ENCODE results near the gene NMNAT2.
"Not testable (repeated sequence)": the region's sequence is repeated elsewhere in the genome, so short reads cannot be mapped to it uniquely, and the experiment has no call there.

NMNAT2 gene

GRCh38 chr1:183418696-183419095, 516 bp upstream of the NMNAT2 start:
- DNase-seq (ENCODE audit: low read depth): no peak

GRCh38 chr1:183416850-183417771, 1.1 kb downstream of the NMNAT2 start:
- DNase-seq (ENCODE audit: low read depth): peak; percentile 37

DNA sequence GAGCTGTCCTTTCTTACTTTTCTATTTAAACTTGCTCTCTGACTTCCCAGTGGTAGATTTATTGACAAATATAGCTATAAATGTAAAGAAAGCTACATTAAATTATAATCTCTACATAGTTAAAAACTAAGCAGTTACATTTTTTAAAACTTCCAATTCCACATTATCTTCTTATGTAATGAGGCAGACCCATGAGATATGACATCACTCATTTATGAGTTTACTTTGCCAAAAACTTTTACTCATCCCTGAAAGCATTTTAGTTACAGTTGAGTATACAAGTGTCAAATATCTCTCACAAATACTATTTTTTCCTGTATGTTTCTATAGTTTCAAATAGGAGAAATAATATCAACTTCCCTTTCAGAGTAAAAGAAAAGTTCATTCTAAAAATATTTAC, 3.8 kb downstream of the NMNAT2 start:
- DNase-seq (ENCODE audit: low read depth): no peak

- DNase-seq (ENCODE audit: low read depth): no peak
These were observed 7.1 kb downstream of the NMNAT2 start for GRCh38 chr1:183411091-183411490.

- no peak for DNase-seq (ENCODE audit: low read depth)
These were observed 10.2 kb downstream of the NMNAT2 start for GRCh38 chr1:183407961-183408360.

- no peak for DNase-seq (ENCODE audit: low read depth)
These were observed 10.7 kb downstream of the NMNAT2 start for GRCh38 chr1:183407474-183407873.

GRCh38 chr1:183404476-183404875, 13.7 kb downstream of the NMNAT2 start:
- DNase-seq (ENCODE audit: low read depth): no peak

- DNase-seq (ENCODE audit: low read depth): no peak
These were observed 14.7 kb downstream of the NMNAT2 start for GRCh38 chr1:183403498-183403897.

GRCh38 chr1:183401565-183401964, 16.6 kb downstream of the NMNAT2 start:
- DNase-seq (ENCODE audit: low read depth): not testable (repeated sequence)

GRCh38 chr1:183394435-183394834, 23.7 kb downstream of the NMNAT2 start:
- DNase-seq (ENCODE audit: low read depth): no peak

GRCh38 chr1:183391863-183392262, 26.3 kb downstream of the NMNAT2 start:
- no peak for DNase-seq (ENCODE audit: low read depth)

DNA sequence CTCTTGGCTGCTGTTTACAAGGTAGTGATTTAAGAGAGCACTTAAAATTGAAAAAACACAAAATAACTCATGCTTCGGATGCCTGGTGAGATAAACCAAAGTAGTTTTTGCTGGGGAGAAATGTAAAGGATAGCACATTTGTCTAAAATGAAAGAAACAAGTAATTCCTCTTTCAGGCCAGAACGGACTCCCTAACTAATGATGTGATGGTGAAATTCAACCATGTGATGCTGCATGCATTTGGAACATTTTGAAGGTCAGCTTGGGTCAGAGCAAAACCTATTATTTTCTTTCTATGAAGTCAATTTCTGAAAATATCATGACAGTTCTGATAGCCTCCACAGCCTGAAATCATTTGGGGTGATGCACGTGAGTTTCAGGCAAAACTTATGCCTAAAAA, 27.6 kb downstream of the NMNAT2 start:
- no peak for DNase-seq (ENCODE audit: low read depth)

DNA sequence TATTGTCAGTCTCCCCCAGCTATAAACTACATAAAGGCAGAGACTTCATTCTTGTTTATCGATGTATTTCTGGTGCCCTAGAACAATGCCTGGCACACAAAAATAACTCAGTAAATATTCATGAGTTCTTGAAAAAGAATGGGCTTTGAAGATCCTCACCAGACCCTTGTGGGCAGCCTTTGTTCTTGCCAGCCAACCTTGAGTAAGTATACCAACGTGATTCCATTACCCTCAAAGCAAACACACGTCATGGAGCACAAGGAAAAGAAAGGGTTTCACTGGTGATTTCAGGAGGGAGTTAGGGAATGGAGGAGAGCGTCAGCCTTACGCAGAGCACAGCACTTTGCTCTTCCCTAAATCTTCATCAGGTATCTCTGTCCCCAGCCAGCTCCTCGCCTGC, 29.4 kb downstream of the NMNAT2 start:
- DNase-seq (ENCODE audit: low read depth): no peak

GRCh38 chr1:183385340-183386144, 32.6 kb downstream of the NMNAT2 start:
- DNase-seq (ENCODE audit: low read depth): no peak

GRCh38 chr1:183379951-183380350, 38.2 kb downstream of the NMNAT2 start:
- no peak for DNase-seq (ENCODE audit: low read depth)

DNA sequence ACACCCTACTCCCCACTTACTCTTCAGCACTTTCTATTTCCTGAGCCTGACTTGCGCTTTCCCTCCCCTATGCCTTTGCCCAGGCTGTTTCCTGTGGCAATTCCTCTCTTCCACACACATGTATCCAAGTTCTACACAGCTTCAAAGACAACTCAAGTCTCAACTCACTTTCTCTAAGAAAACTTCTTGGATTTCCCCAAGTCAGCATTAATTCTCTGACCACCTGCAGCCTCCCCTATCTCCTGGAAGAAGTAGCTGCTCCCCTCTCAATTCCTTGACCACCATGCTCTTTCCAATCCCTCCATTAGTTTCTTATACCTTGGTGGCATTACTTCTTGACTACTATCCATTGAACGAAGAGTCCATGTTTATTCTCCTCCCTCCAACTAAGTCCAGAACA, 42.8 kb downstream of the NMNAT2 start:
- no peak for DNase-seq (ENCODE audit: low read depth)

- no peak for DNase-seq (ENCODE audit: low read depth)
These were observed 43.4 kb downstream of the NMNAT2 start for GRCh38 chr1:183374825-183375224.

GRCh38 chr1:183372586-183373230, 45.5 kb downstream of the NMNAT2 start:
- DNase-seq (ENCODE audit: low read depth): no peak

- DNase-seq (ENCODE audit: low read depth): no peak
These were observed 47.7 kb downstream of the NMNAT2 start for GRCh38 chr1:183370399-183371058.

DNA sequence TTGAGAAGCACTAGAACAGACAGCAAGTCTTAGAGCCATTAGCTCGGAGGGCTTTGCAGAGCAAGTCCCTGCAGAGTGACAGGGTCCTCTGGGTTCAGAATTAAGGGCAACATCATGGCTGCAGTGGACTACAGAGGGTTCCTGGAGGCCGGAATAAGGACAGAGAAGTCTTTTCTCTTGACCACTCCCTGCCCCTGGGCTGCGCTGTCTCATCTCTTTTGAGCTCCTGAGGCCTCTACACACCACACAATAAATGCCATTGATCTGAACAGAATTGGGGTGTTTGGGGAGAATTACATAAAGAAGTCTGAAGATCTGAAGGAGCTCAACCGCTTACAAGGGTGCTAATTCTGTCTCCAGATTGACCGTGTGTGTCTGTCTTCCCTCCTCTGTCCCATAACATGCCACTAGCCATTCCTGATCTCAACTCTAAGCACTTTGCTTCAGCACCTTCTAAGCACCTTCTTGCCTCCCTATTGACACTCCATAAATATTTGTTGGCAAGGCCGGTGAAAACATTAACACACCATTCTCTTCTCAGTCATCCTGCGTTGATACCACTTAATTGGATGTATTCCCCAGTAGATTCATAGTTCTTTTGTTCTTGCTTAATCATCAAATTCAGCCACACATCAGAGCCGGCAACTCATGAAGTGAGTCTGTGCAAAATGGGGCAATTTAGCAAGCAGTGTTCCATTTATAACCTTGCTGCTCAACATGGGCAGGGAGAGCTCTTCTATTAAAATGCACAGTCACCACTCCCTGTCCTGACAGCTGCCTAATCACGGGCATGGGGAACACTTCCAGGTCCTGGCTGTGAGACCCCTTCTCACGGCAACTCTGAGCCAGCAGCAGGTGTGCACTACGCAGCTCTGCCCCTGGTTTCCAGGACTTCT, 49.7 kb downstream of the NMNAT2 start:
- no peak for DNase-seq (ENCODE audit: low read depth)

DNA sequence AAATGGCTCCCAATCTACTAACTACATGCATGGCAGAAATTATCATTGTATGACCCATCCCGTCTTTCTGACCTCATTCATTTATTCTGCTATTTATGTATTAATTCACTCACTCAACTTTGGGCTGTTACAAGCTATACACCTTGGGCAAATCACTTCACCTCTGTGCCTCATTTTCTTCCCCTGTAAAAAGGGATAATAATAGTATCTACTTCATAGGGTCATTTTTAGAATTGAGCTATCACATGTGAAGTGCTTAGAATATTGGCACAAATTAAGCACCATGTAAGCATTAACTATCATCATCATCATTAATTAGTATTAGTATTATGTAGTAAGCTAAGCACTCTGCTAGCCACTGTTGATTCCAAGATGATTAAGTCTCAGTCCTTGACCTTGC, 52.1 kb downstream of the NMNAT2 start:
- no peak for DNase-seq (ENCODE audit: low read depth)

Measured in activated T-cell treated with anti-CD3 and anti-CD28 coated beads for 48 hours (primary cell).